GM23248 (cell line): Measurements from ENCODE around the gene PPP1R12B.

ENCODE experiments used
- EZH2 ChIP-seq: fragments of 200-600 bp; sonication (generic); IDR thresholded peaks from 2 replicates; pipeline ENCODE4 v1.6.1; 2018; ENCODE audit warnings: antibody characterized with exemption, mild to moderate bottlenecking; ENCODE audit not compliant: insufficient read depth, poor library complexity, severe bottlenecking
- EZH2phosphoT487 ChIP-seq: fragments of 200-600 bp; sonication (generic); IDR thresholded peaks from 2 replicates; pipeline ENCODE4 v1.6.1; 2018; ENCODE audit warnings: antibody characterized with exemption, moderate library complexity, mild to moderate bottlenecking, low read depth; ENCODE audit not compliant: insufficient read depth

- TF ChIP-seq EZH2phosphoT487 (no peak), EZH2 (no peak)
Observed at GRCh38 chr1:202588503-202589189, 240.1 kb downstream of the PPP1R12B start.
